ENCODE measurements around the gene ING5.

Gene ING5

DNA sequence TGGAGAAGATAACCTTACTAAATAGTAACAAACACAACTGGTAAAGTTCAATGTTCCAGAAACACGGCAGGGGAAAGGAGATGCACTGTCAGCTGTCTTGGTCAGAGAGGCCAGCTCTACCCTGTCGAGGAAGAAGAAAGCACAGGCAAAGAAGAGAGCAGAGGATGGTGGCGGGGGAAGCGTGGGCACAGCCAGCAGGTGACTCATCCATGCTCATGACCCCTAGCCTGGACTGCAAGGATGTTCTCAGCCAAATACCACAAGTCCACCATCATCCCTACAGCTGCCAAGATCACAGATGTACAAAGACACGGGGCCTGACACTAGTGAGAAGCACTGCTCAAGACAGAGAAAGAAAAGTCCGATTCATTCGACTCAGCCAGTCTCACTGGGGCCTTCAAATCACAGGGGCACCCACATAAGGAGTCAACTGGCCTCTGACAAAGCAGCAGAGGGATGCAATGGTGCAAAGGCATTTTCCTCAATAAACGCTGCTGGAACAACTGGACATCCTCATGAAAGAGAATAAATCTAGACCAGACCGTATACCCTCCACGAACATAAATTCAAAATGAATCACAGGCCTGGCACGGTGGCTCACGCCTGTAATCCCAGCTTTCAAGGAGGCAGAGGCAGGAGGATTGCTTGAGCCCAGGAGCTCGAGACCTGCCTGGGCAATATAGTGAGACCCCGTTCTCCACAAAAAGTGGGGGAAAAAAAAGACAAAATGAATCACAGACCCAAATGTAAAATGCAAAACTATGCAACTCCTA, 20.8 kb upstream of the ING5 start:
- TF ChIP-seq POLR2AphosphoS5 (IDR thresholded peaks at IDR 0.05; ENCODE audit: low read depth, low read length), result no peak
- TF ChIP-seq REST (IDR thresholded peaks at IDR 0.05; ENCODE audit: insufficient read depth in 1 of 2, low read depth in 2 of 2, low read length in 2 of 2), result no peak
- TF ChIP-seq FOXP2 (optimal IDR thresholded peaks at IDR 0.05; ENCODE audit: borderline replicate concordance, extremely low read depth, extremely low read length, insufficient read depth), result no peak
- TF ChIP-seq TAF1 (IDR thresholded peaks at IDR 0.05; ENCODE audit: borderline replicate concordance, insufficient read depth, low read length), result no peak
- no peak for TF ChIP-seq SIN3A (IDR thresholded peaks at IDR 0.05; ENCODE audit: borderline replicate concordance, insufficient read depth, low read length)

GRCh38 chr2:241686324-241686649, 15.6 kb upstream of the ING5 start:
- no peak for TF ChIP-seq SIN3A (IDR thresholded peaks at IDR 0.05; ENCODE audit: borderline replicate concordance, insufficient read depth, low read length)
- TF ChIP-seq REST (IDR thresholded peaks at IDR 0.05; ENCODE audit: insufficient read depth in 1 of 2, low read depth in 2 of 2, low read length in 2 of 2), result no peak
- no peak for TF ChIP-seq POLR2AphosphoS5 (IDR thresholded peaks at IDR 0.05; ENCODE audit: low read depth, low read length)
- TF ChIP-seq FOXP2 (optimal IDR thresholded peaks at IDR 0.05; ENCODE audit: borderline replicate concordance, extremely low read depth, extremely low read length, insufficient read depth), result no peak
- no peak for TF ChIP-seq TAF1 (IDR thresholded peaks at IDR 0.05; ENCODE audit: borderline replicate concordance, insufficient read depth, low read length)

- TF ChIP-seq TAF1 (IDR thresholded peaks at IDR 0.05; ENCODE audit: borderline replicate concordance, insufficient read depth, low read length), result peak; percentile 81; the same call in 1 of the 2 replicates
- peak in 1 of 2 experiments; percentile 64; a peak in 2 of 4 replicates for TF ChIP-seq REST (IDR thresholded peaks at IDR 0.05; ENCODE audit: insufficient read depth in 1 of 2, low read depth in 2 of 2, low read length in 2 of 2)
- TF ChIP-seq POLR2AphosphoS5 (IDR thresholded peaks at IDR 0.05; ENCODE audit: low read depth, low read length), result peak; percentile 88
- TF ChIP-seq SIN3A (IDR thresholded peaks at IDR 0.05; ENCODE audit: borderline replicate concordance, insufficient read depth, low read length), result no peak; the same call in 1 of the 2 replicates
- TF ChIP-seq FOXP2 (optimal IDR thresholded peaks at IDR 0.05; ENCODE audit: borderline replicate concordance, extremely low read depth, extremely low read length, insufficient read depth), result peak; percentile 88
These were observed 15.0 kb upstream of the ING5 start, which contains the start of gene DTYMK for GRCh38 chr2:241686650-241687425. Gene DTYMK, minus strand, starts transcription at chr2:241686815. Its CDS starts 32 bp downstream, at chr2:241686783.

DNA sequence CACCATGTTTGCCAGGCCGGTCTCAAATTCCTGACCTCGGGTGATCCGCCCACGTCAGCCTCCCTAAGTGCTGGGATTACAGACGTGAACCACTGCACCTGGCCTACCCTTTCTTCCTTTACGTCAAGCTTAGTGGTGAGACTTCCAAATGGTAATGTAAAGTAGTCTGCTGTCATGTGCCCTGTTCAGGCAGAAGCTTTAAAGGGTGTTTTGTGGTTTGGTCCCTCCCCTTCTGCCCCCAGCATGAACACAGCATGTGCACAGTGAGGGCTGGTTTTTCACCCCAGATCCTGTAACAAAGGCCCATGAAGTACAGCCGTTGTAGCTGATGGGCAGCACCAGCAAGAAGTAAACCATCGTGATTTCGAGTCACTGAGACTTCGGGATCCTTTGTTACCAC, 12.5 kb upstream of the ING5 start:
- TF ChIP-seq REST (IDR thresholded peaks at IDR 0.05; ENCODE audit: insufficient read depth in 1 of 2, low read depth in 2 of 2, low read length in 2 of 2) (no peak), SIN3A (IDR thresholded peaks at IDR 0.05; ENCODE audit: borderline replicate concordance, insufficient read depth, low read length) (no peak), TAF1 (IDR thresholded peaks at IDR 0.05; ENCODE audit: borderline replicate concordance, insufficient read depth, low read length) (no peak), POLR2AphosphoS5 (IDR thresholded peaks at IDR 0.05; ENCODE audit: low read depth, low read length) (no peak), FOXP2 (optimal IDR thresholded peaks at IDR 0.05; ENCODE audit: borderline replicate concordance, extremely low read depth, extremely low read length, insufficient read depth) (no peak)
